DND-41 (cell line): ENCODE measurements around the gene ARHGEF7.
A peak's percentile ranks its signal among the peaks of the same experiment; 100 is the strongest.

Experiments used
- ATAC-seq: fragments of 200-7000 bp; cut with Tn5 transposase; 3 replicates; pipeline ENCODE4 v1.9.1; 2021; ENCODE audit warnings: low read depth; ENCODE audit not compliant: insufficient read depth
- DNase-seq: peaks from one replicate; pipeline ENCODE4 v3.0.0-alpha.2; 2020
- H2AFZ ChIP-seq: 2 replicates; pipeline ENCODE4 v1.6.0; 2012; ENCODE audit warnings: low read depth, low read length
- H3K27ac ChIP-seq: 2 replicates; pipeline ENCODE4 v1.5.1; 2012; ENCODE audit warnings: low read length, inconsistent platforms
- H3K27me3 ChIP-seq: fragments of 200-600 bp; sonication (generic); 2 replicates; pipeline ENCODE4 v1.6.0; 2012; ENCODE audit warnings: low read length, mild to moderate bottlenecking, inconsistent platforms; ENCODE audit not compliant: insufficient read depth, poor library complexity
- H3K36me3 ChIP-seq: 2 replicates; pipeline ENCODE4 v1.5.1; 2012; ENCODE audit warnings: low read length, inconsistent platforms; ENCODE audit not compliant: insufficient read depth
- H3K4me1 ChIP-seq: 2 replicates; pipeline ENCODE4 v1.5.1; 2012; ENCODE audit warnings: mild to moderate bottlenecking, low read length; ENCODE audit not compliant: insufficient read depth
- H3K4me2 ChIP-seq: 2 replicates; pipeline ENCODE4 v1.6.0; 2012; ENCODE audit warnings: mild to moderate bottlenecking, moderate library complexity, low read length, inconsistent platforms; ENCODE audit not compliant: insufficient read depth
- H3K4me3 ChIP-seq, 2 experiments: fragments of 200-600 bp in 1 of 2; shearing (Covaris generic) in 1 of 2; 2 replicates each; pipeline ENCODE4 v1.5.1; 2012 to 2016; ENCODE audit warnings: inconsistent platforms in 2 of 2, low read length in 2 of 2, mild to moderate bottlenecking in 2 of 2, low read depth in 1 of 2, moderate library complexity in 1 of 2
- H3K79me2 ChIP-seq: 2 replicates; pipeline ENCODE4 v1.6.0; 2012; ENCODE audit warnings: low read length, inconsistent platforms; ENCODE audit not compliant: insufficient read depth
- H3K9ac ChIP-seq: 2 replicates; pipeline ENCODE4 v1.6.0; 2012; ENCODE audit warnings: low read depth, mild to moderate bottlenecking, inconsistent platforms, low read length, moderate library complexity
- H3K9me3 ChIP-seq: 2 replicates; pipeline ENCODE4 v1.5.1; 2012; ENCODE audit warnings: low read length, moderate library complexity, mild to moderate bottlenecking, inconsistent platforms; ENCODE audit not compliant: insufficient read depth, severe bottlenecking
- H4K20me1 ChIP-seq: 2 replicates; pipeline ENCODE4 v1.6.0; 2012; ENCODE audit warnings: low read length; ENCODE audit not compliant: insufficient read depth
- EZH2 ChIP-seq: IDR thresholded peaks from 3 replicates; pipeline ENCODE4 v1.6.1; 2012; ENCODE audit warnings: borderline replicate concordance, low read depth, mild to moderate bottlenecking, moderate library complexity, low read length, inconsistent platforms; ENCODE audit not compliant: severe bottlenecking
- TF ChIP-seq, protein P1 (sequence below): IDR thresholded peaks from 2 replicates; pipeline ENCODE4 v1.5.1; 2012; ENCODE audit warnings: borderline replicate concordance, low read length, moderate library complexity, mild to moderate bottlenecking; ENCODE audit not compliant: poor library complexity, severe bottlenecking; ENCODE audit errors: extremely low read depth

The ARHGEF7 gene

GRCh38 chr13:111181977-111182376 lies 66.9 kb downstream of the ARHGEF7 start:
- Histone ChIP-seq H3K4me2 (no peak overlapping the region), H3K9me3 (no peaks in the 10 kb centered on the region), H3K79me2 (peaks cover 91% of the 10 kb centered on the region), H3K27ac (peak overlapping the region; percentile 97), H3K4me3 (no peak overlapping the region), H3K36me3 (peaks cover 40% of the 10 kb centered on the region), H2AFZ (no peak overlapping the region), H3K27me3 (no peaks in the 10 kb centered on the region), H4K20me1 (peaks cover 15% of the 10 kb centered on the region; the same call in 1 of the 2 replicates), H3K9ac (peak overlapping the region; percentile 68; the same call in 1 of the 2 replicates), H3K4me1 (peaks cover 99% of the 10 kb centered on the region)
- DNase-seq (no peak), ATAC-seq (no peak)
- TF ChIP-seq EZH2, result no peak
- TF ChIP-seq, protein P1, sequence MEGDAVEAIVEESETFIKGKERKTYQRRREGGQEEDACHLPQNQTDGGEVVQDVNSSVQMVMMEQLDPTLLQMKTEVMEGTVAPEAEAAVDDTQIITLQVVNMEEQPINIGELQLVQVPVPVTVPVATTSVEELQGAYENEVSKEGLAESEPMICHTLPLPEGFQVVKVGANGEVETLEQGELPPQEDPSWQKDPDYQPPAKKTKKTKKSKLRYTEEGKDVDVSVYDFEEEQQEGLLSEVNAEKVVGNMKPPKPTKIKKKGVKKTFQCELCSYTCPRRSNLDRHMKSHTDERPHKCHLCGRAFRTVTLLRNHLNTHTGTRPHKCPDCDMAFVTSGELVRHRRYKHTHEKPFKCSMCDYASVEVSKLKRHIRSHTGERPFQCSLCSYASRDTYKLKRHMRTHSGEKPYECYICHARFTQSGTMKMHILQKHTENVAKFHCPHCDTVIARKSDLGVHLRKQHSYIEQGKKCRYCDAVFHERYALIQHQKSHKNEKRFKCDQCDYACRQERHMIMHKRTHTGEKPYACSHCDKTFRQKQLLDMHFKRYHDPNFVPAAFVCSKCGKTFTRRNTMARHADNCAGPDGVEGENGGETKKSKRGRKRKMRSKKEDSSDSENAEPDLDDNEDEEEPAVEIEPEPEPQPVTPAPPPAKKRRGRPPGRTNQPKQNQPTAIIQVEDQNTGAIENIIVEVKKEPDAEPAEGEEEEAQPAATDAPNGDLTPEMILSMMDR, result no peak

- Histone ChIP-seq H3K79me2 (peaks cover 91% of the 10 kb centered on the region), H3K4me1 (peaks cover 99% of the 10 kb centered on the region), H3K27ac (peak overlapping the region; percentile 97), H3K9ac (peak overlapping the region; percentile 68; the same call in 1 of the 2 replicates), H3K4me2 (peak overlapping the region; percentile 84), H3K9me3 (no peaks in the 10 kb centered on the region), H3K4me3 (no peak overlapping the region; a peak in 1 of 4 replicates), H2AFZ (no peak overlapping the region), H3K27me3 (no peaks in the 10 kb centered on the region), H3K36me3 (peaks cover 42% of the 10 kb centered on the region), H4K20me1 (peaks cover 20% of the 10 kb centered on the region)
- no peak for ATAC-seq
- no peak for DNase-seq
- TF ChIP-seq, protein P1, result no peak
Observed at GRCh38 chr13:111183087-111183645, 68.1 kb downstream of the ARHGEF7 start.

DNA sequence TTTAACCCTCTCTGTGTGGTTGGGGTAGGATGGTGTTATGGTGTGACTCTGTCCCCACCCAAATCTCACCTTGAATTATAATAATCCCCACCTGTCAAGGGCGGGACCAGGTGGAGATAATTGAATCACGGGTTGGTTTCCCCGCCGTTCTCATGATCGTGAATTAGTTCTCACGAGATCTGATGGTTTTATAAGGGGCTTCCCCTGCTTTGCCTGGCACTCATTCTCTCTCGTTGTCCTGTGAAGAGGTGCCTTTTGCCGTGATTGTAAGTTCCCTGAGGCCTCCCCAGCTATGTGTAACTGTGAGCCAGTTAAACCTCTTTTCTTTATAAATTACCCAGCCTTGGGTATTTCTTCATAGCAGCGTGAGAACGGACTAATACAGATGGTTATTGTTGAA lies 68.8 kb downstream of the ARHGEF7 start:
- ATAC-seq, result no peak
- Histone ChIP-seq H3K36me3 (peaks cover 36% of the 10 kb centered on the region), H3K79me2 (peaks cover 88% of the 10 kb centered on the region), H3K27ac (peak overlapping the region; percentile 97), H3K9me3 (no peaks in the 10 kb centered on the region), H3K9ac (peak overlapping the region; percentile 68), H3K4me3 (peak overlapping the region in 1 of 2 experiments; percentile 67; a peak in 2 of 4 replicates), H2AFZ (no peak overlapping the region), H3K27me3 (no peaks in the 10 kb centered on the region), H3K4me2 (peak overlapping the region; percentile 84), H4K20me1 (peaks cover 24% of the 10 kb centered on the region), H3K4me1 (peaks cover 99% of the 10 kb centered on the region)
- no peak for TF ChIP-seq EZH2
- TF ChIP-seq, protein P1, result no peak
- DNase-seq, result peak; percentile 28
